Measurements from ENCODE around the gene USP21.

The USP21 gene

GRCh38 chr1:161209790-161210409 lies 50.6 kb downstream of the USP21 start:
- DNase-seq (peak; percentile 62 to 68 (median 63)), ATAC-seq (replicated peaks) (peak; percentile 90)
- peaks cover 80% of the 10 kb centered on the region for H3K36me3 Mint-ChIP-seq (ENCODE audit: insufficient read depth)
- H3K27ac Mint-ChIP-seq, result peak overlapping the region; percentile 7 to 50
- no peaks in the 10 kb centered on the region for H3K27me3 Mint-ChIP-seq
- H3K9me3 Mint-ChIP-seq, result no peaks in the 10 kb centered on the region
- H3K4me1 Mint-ChIP-seq (ENCODE audit: low read depth in 2 of 2), result peaks cover 21 to 26% of the 10 kb centered on the region in 2 donors
- no peak overlapping the region for H3K4me3 Mint-ChIP-seq

GRCh38 chr1:161214369-161214768 lies 55.1 kb downstream of the USP21 start:
- DNase-seq (no peak), ATAC-seq (replicated peaks) (no peak)
- H3K9me3 Mint-ChIP-seq, result no peaks in the 10 kb centered on the region
- H3K27me3 Mint-ChIP-seq, result no peaks in the 10 kb centered on the region
- H3K27ac Mint-ChIP-seq, result no peak overlapping the region
- H3K36me3 Mint-ChIP-seq (ENCODE audit: insufficient read depth), result peaks cover 53% of the 10 kb centered on the region
- H3K4me1 Mint-ChIP-seq (ENCODE audit: low read depth in 2 of 2), result peaks cover 25 to 36% of the 10 kb centered on the region in 2 donors
- H3K4me3 Mint-ChIP-seq, result no peak overlapping the region

- DNase-seq (no peak), ATAC-seq (replicated peaks) (peak; percentile 19)
- Mint-ChIP-seq H3K9me3 (no peaks in the 10 kb centered on the region), H3K27me3 (no peaks in the 10 kb centered on the region), H3K4me3 (peak within 1 kb of the TSS; percentile 27 to 36), H3K4me1 (ENCODE audit: low read depth in 2 of 2) (peaks cover 19 to 29% of the 10 kb centered on the region in 2 donors), H3K27ac (peak within 1 kb of the TSS; percentile 51 to 79), H3K36me3 (ENCODE audit: insufficient read depth) (peaks cover 46% of the 10 kb centered on the region)
These were observed 55.8 kb downstream of the USP21 start, which contains the start of gene FCER1G for GRCh38 chr1:161215076-161215475. FCER1G (plus strand) TSS chr1:161215295; CDS start chr1:161215322, 27 bp downstream.

All from effector memory CD8-positive, alpha-beta T cell (primary cell).